ENCODE measurements around the gene SLC22A7. TPM values are rescaled to one million over a fixed set of nuclear protein-coding genes. Genes with fewer than 3 reads are reported as not detected.

SLC22A7 gene
- total and polyA plus RNA-seq, 4 donors, result not detected

- H3K4me1 ChIP-seq (ENCODE audit: control insufficient read depth in 5 of 5, insufficient read depth in 5 of 5, low read length in 5 of 5), result peaks cover 0 to 9% (median 0%) of the 10 kb centered on the region in 5 donors
- WGBS, 2 donors, result 95 to 99% methylated on average over 2 of the region's 2 CpGs
- no peak overlapping the region for H3K27ac ChIP-seq (ENCODE audit: low read depth in 1 of 2, low read length in 1 of 2)
- H3K9me3 ChIP-seq (ENCODE audit: control insufficient read depth in 4 of 4, insufficient read depth in 3 of 4, low read length in 3 of 4), result no peaks in the 10 kb centered on the region
- no peak overlapping the region for H3K4me3 ChIP-seq
- H3K36me3 ChIP-seq (ENCODE audit: control insufficient read depth in 4 of 4, insufficient read depth in 4 of 4, low read length in 4 of 4), result no peaks in the 10 kb centered on the region
- DNase-seq (no peak), ATAC-seq (ENCODE audit: insufficient read depth, low FRiP score) (no peak)
- no peak overlapping the region for H3K9ac ChIP-seq (ENCODE audit: insufficient read depth in 1 of 2, low read length in 2 of 2)
- H3K27me3 ChIP-seq (ENCODE audit: control insufficient read depth in 3 of 3, insufficient read depth in 3 of 3, low read length in 2 of 3), result peaks cover 0 to 6% (median 0%) of the 10 kb centered on the region in 3 donors
- no peak for TF ChIP-seq CTCF (IDR thresholded peaks at IDR 0.05; ENCODE audit: control extremely low read depth, extremely low read depth)
Observed at GRCh38 chr6:43310134-43310533, 12.1 kb downstream of the SLC22A7 start.

GRCh38 chr6:43310624-43311023 is 12.6 kb downstream of the SLC22A7 start:
- no peaks in the 10 kb centered on the region for H3K9me3 ChIP-seq (ENCODE audit: control insufficient read depth in 4 of 4, insufficient read depth in 3 of 4, low read length in 3 of 4)
- no peak for ATAC-seq (ENCODE audit: insufficient read depth, low FRiP score)
- TF ChIP-seq CTCF (IDR thresholded peaks at IDR 0.05; ENCODE audit: control extremely low read depth, extremely low read depth), result no peak
- peaks cover 0 to 9% (median 0%) of the 10 kb centered on the region in 5 donors for H3K4me1 ChIP-seq (ENCODE audit: control insufficient read depth in 5 of 5, insufficient read depth in 5 of 5, low read length in 5 of 5)
- H3K27ac ChIP-seq (ENCODE audit: low read depth in 1 of 2, low read length in 1 of 2), result no peak overlapping the region
- peaks cover 0 to 6% (median 0%) of the 10 kb centered on the region in 3 donors for H3K27me3 ChIP-seq (ENCODE audit: control insufficient read depth in 3 of 3, insufficient read depth in 3 of 3, low read length in 2 of 3)
- H3K9ac ChIP-seq (ENCODE audit: insufficient read depth in 1 of 2, low read length in 2 of 2), result no peak overlapping the region
- no peaks in the 10 kb centered on the region for H3K36me3 ChIP-seq (ENCODE audit: control insufficient read depth in 4 of 4, insufficient read depth in 4 of 4, low read length in 4 of 4)
- no peak for DNase-seq
- no peak overlapping the region for H3K4me3 ChIP-seq

- Histone ChIP-seq H3K27ac (ENCODE audit: low read depth in 1 of 2, low read length in 1 of 2) (no peak overlapping the region), H3K9me3 (ENCODE audit: control insufficient read depth in 4 of 4, insufficient read depth in 3 of 4, low read length in 3 of 4) (no peaks in the 10 kb centered on the region), H3K4me3 (no peak overlapping the region), H3K36me3 (ENCODE audit: control insufficient read depth in 4 of 4, insufficient read depth in 4 of 4, low read length in 4 of 4) (no peaks in the 10 kb centered on the region), H3K27me3 (ENCODE audit: control insufficient read depth in 3 of 3, insufficient read depth in 3 of 3, low read length in 2 of 3) (peaks cover 0 to 6% (median 0%) of the 10 kb centered on the region in 3 donors), H3K9ac (ENCODE audit: insufficient read depth in 1 of 2, low read length in 2 of 2) (no peak overlapping the region), H3K4me1 (ENCODE audit: control insufficient read depth in 5 of 5, insufficient read depth in 5 of 5, low read length in 5 of 5) (peaks cover 0 to 9% (median 0%) of the 10 kb centered on the region in 5 donors)
- 37 to 57% methylated on average over 3 of the region's 3 CpGs for WGBS, 2 donors
- TF ChIP-seq CTCF (IDR thresholded peaks at IDR 0.05; ENCODE audit: control extremely low read depth, extremely low read depth), result no peak
- ATAC-seq (ENCODE audit: insufficient read depth, low FRiP score), result no peak
- no peak for DNase-seq
Observed at GRCh38 chr6:43311666-43312065, 13.6 kb downstream of the SLC22A7 start.

- no peak for DNase-seq
- H3K4me3 ChIP-seq, result no peak overlapping the region
- no peak for ATAC-seq (ENCODE audit: insufficient read depth, low FRiP score)
- no peak overlapping the region for H3K27ac ChIP-seq (ENCODE audit: low read depth in 1 of 2, low read length in 1 of 2)
- WGBS, 2 donors, result 83 to 85% methylated on average over 1 of the region's 1 CpG
- peaks cover 0 to 3% (median 0%) of the 10 kb centered on the region in 5 donors for H3K4me1 ChIP-seq (ENCODE audit: control insufficient read depth in 5 of 5, insufficient read depth in 5 of 5, low read length in 5 of 5)
- H3K9ac ChIP-seq (ENCODE audit: insufficient read depth in 1 of 2, low read length in 2 of 2), result no peak overlapping the region
- no peaks in the 10 kb centered on the region for H3K9me3 ChIP-seq (ENCODE audit: control insufficient read depth in 4 of 4, insufficient read depth in 3 of 4, low read length in 3 of 4)
- H3K36me3 ChIP-seq (ENCODE audit: control insufficient read depth in 4 of 4, insufficient read depth in 4 of 4, low read length in 4 of 4), result no peaks in the 10 kb centered on the region
- H3K27me3 ChIP-seq (ENCODE audit: control insufficient read depth in 3 of 3, insufficient read depth in 3 of 3, low read length in 2 of 3), result peaks cover 0 to 4% (median 0%) of the 10 kb centered on the region in 3 donors
- no peak for TF ChIP-seq CTCF (IDR thresholded peaks at IDR 0.05; ENCODE audit: control extremely low read depth, extremely low read depth)
Observed at GRCh38 chr6:43313813-43314212, 15.8 kb downstream of the SLC22A7 start.

Data from lung (tissue), 12 donors.